Neural crest cell (in vitro differentiated cells): ENCODE results near the gene ELF2. TPM values are rescaled to one million over a fixed set of nuclear protein-coding genes. Genes with fewer than 3 reads are reported as not detected.
"Not testable (repeated sequence)": the region's sequence is repeated elsewhere in the genome, so short reads cannot be mapped to it uniquely, and the experiment has no call there.

Experiments used
- DNase-seq: peaks from one replicate; pipeline ENCODE4 v3.0.0; 2021; ENCODE audit warnings: low read depth, mixed read lengths, low spot score
- H3K27ac Mint-ChIP-seq: one replicate; pipeline ENCODE4 v1.8.0; 2021; ENCODE audit warnings: mild to moderate bottlenecking, mixed read lengths; ENCODE audit not compliant: unreplicated experiment
- H3K27me3 Mint-ChIP-seq: 2 replicates; pipeline ENCODE4 v1.8.0; 2021; ENCODE audit warnings: low read depth, mild to moderate bottlenecking, mixed read lengths
- H3K36me3 Mint-ChIP-seq: 2 replicates; pipeline ENCODE4 v1.8.0; 2021; ENCODE audit warnings: low read depth, mild to moderate bottlenecking, mixed read lengths
- H3K4me1 Mint-ChIP-seq: 2 replicates; pipeline ENCODE4 v1.8.0; 2021; ENCODE audit warnings: mixed read lengths
- H3K4me3 Mint-ChIP-seq: one replicate; pipeline ENCODE4 v1.8.0; 2021; ENCODE audit warnings: mild to moderate bottlenecking, mixed read lengths
- H3K9me3 Mint-ChIP-seq: 2 replicates; pipeline ENCODE4 v1.8.0; 2021; ENCODE audit warnings: mixed read lengths
- total RNA-seq: library from RNA; stranded (reverse); gene quantifications from 2 replicates; pipeline ENCODE4 v1.2.1, GENCODE V29; 2021
- TF ChIP-seq, protein P1 (sequence below): fragments of 200-600 bp; sonication (generic); conservative IDR thresholded peaks from 2 replicates; pipeline ENCODE4 v1.5.0; 2021; ENCODE audit warnings: antibody characterized with exemption, mild to moderate bottlenecking

The ELF2 gene
- total RNA-seq, 1 donor from 2014 or later: 39.4 TPM

- no peaks in the 10 kb centered on the region for H3K9me3 Mint-ChIP-seq
- H3K27me3 Mint-ChIP-seq: no peaks in the 10 kb centered on the region
- peaks cover 31% of the 10 kb centered on the region for H3K4me1 Mint-ChIP-seq
- no peaks in the 10 kb centered on the region for H3K36me3 Mint-ChIP-seq
- TF ChIP-seq, protein P1, sequence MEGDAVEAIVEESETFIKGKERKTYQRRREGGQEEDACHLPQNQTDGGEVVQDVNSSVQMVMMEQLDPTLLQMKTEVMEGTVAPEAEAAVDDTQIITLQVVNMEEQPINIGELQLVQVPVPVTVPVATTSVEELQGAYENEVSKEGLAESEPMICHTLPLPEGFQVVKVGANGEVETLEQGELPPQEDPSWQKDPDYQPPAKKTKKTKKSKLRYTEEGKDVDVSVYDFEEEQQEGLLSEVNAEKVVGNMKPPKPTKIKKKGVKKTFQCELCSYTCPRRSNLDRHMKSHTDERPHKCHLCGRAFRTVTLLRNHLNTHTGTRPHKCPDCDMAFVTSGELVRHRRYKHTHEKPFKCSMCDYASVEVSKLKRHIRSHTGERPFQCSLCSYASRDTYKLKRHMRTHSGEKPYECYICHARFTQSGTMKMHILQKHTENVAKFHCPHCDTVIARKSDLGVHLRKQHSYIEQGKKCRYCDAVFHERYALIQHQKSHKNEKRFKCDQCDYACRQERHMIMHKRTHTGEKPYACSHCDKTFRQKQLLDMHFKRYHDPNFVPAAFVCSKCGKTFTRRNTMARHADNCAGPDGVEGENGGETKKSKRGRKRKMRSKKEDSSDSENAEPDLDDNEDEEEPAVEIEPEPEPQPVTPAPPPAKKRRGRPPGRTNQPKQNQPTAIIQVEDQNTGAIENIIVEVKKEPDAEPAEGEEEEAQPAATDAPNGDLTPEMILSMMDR: no peak
- H3K27ac Mint-ChIP-seq: no peak overlapping the region
- no peak for DNase-seq
- no peak overlapping the region for H3K4me3 Mint-ChIP-seq
Measured at GRCh38 chr4:139022835-139023234, 154.2 kb downstream of the ELF2 start.

- not testable (repeated sequence) for DNase-seq, H3K27ac Mint-ChIP-seq, H3K4me3 Mint-ChIP-seq, H3K36me3 Mint-ChIP-seq, H3K27me3 Mint-ChIP-seq, H3K9me3 Mint-ChIP-seq
- H3K4me1 Mint-ChIP-seq: peaks cover 38% of the 10 kb centered on the region
Measured at GRCh38 chr4:139021071-139021470, 155.9 kb downstream of the ELF2 start.

DNA sequence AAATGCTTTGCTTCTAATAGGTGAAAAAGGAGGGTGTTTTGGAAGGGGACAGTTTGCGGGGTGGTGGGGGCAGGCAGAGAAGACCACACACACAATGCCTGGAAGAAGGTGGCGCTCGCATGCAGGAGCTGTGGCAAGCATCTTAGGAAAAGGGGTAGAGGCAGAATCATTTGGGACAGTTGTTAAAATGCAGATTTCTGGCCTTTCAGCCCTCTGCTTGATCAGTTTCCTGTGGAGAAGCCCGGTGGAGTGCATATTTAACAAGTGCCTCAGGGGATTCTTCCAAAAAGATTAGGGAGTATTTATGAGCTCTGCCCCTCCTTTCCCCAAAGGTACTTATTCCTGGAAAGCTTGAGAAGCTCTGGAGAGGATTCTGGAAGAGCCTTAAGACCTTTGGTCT, 156.6 kb downstream of the ELF2 start:
- Mint-ChIP-seq H3K27ac (no peak overlapping the region), H3K4me3 (no peak overlapping the region), H3K9me3 (no peaks in the 10 kb centered on the region), H3K36me3 (no peaks in the 10 kb centered on the region), H3K4me1 (peaks cover 38% of the 10 kb centered on the region), H3K27me3 (no peaks in the 10 kb centered on the region)
- TF ChIP-seq, protein P1: no peak
- no peak for DNase-seq

- H3K27ac Mint-ChIP-seq: no peak overlapping the region
- TF ChIP-seq, protein P1: no peak
- no peak for DNase-seq
- H3K4me3 Mint-ChIP-seq: peak overlapping the region; percentile 49
- H3K36me3 Mint-ChIP-seq: no peaks in the 10 kb centered on the region
- H3K4me1 Mint-ChIP-seq: peaks cover 48% of the 10 kb centered on the region
- H3K27me3 Mint-ChIP-seq: no peaks in the 10 kb centered on the region
- H3K9me3 Mint-ChIP-seq: no peaks in the 10 kb centered on the region
Measured at GRCh38 chr4:139018971-139019758, 157.9 kb downstream of the ELF2 start.

DNA sequence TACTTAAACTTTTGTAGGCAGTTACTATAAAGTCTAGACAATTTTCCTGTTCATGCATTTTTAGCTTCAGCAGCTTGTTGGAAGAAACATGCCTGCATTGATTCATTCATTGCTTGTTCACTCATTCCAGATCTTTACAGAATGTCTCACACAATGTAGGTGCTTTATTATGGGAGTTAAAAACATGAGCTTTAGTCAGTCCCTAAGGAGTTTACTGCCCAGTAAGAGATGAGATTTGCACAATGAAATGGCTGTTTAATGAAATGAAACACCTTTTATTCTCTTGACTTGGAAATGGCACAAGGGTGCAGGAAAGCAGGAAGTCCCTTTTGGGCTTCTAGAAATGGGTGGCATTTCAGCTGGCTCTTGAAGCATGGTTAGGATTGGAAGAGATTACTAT, 158.5 kb downstream of the ELF2 start:
- no peaks in the 10 kb centered on the region for H3K36me3 Mint-ChIP-seq
- DNase-seq: no peak
- H3K27ac Mint-ChIP-seq: no peak overlapping the region
- H3K4me1 Mint-ChIP-seq: peaks cover 53% of the 10 kb centered on the region
- H3K4me3 Mint-ChIP-seq: peak overlapping the region; percentile 41
- H3K9me3 Mint-ChIP-seq: no peaks in the 10 kb centered on the region
- TF ChIP-seq, protein P1: no peak
- no peaks in the 10 kb centered on the region for H3K27me3 Mint-ChIP-seq

GRCh38 chr4:139017861-139018260, 159.2 kb downstream of the ELF2 start:
- DNase-seq: no peak
- H3K27me3 Mint-ChIP-seq: no peaks in the 10 kb centered on the region
- peaks cover 53% of the 10 kb centered on the region for H3K4me1 Mint-ChIP-seq
- TF ChIP-seq, protein P1: no peak
- H3K27ac Mint-ChIP-seq: no peak overlapping the region
- no peaks in the 10 kb centered on the region for H3K36me3 Mint-ChIP-seq
- peak overlapping the region; percentile 41 for H3K4me3 Mint-ChIP-seq
- no peaks in the 10 kb centered on the region for H3K9me3 Mint-ChIP-seq
